ENCODE measurements around the gene FAM20B. TPM values are rescaled to one million over a fixed set of nuclear protein-coding genes. Genes with fewer than 3 reads are reported as not detected.
A peak's percentile ranks its signal among the peaks of the same experiment; 100 is the strongest.

The FAM20B gene
- total and polyA plus RNA-seq, 2 of the 8 experiments (the other 6 are each of a cell fraction or from before 2014, with no cell fraction given), result 8.3 to 36.6 TPM

GRCh38 chr1:179025975-179026812 lies 500 bp downstream of the FAM20B start (continued):
- TF ChIP-seq, protein P1, sequence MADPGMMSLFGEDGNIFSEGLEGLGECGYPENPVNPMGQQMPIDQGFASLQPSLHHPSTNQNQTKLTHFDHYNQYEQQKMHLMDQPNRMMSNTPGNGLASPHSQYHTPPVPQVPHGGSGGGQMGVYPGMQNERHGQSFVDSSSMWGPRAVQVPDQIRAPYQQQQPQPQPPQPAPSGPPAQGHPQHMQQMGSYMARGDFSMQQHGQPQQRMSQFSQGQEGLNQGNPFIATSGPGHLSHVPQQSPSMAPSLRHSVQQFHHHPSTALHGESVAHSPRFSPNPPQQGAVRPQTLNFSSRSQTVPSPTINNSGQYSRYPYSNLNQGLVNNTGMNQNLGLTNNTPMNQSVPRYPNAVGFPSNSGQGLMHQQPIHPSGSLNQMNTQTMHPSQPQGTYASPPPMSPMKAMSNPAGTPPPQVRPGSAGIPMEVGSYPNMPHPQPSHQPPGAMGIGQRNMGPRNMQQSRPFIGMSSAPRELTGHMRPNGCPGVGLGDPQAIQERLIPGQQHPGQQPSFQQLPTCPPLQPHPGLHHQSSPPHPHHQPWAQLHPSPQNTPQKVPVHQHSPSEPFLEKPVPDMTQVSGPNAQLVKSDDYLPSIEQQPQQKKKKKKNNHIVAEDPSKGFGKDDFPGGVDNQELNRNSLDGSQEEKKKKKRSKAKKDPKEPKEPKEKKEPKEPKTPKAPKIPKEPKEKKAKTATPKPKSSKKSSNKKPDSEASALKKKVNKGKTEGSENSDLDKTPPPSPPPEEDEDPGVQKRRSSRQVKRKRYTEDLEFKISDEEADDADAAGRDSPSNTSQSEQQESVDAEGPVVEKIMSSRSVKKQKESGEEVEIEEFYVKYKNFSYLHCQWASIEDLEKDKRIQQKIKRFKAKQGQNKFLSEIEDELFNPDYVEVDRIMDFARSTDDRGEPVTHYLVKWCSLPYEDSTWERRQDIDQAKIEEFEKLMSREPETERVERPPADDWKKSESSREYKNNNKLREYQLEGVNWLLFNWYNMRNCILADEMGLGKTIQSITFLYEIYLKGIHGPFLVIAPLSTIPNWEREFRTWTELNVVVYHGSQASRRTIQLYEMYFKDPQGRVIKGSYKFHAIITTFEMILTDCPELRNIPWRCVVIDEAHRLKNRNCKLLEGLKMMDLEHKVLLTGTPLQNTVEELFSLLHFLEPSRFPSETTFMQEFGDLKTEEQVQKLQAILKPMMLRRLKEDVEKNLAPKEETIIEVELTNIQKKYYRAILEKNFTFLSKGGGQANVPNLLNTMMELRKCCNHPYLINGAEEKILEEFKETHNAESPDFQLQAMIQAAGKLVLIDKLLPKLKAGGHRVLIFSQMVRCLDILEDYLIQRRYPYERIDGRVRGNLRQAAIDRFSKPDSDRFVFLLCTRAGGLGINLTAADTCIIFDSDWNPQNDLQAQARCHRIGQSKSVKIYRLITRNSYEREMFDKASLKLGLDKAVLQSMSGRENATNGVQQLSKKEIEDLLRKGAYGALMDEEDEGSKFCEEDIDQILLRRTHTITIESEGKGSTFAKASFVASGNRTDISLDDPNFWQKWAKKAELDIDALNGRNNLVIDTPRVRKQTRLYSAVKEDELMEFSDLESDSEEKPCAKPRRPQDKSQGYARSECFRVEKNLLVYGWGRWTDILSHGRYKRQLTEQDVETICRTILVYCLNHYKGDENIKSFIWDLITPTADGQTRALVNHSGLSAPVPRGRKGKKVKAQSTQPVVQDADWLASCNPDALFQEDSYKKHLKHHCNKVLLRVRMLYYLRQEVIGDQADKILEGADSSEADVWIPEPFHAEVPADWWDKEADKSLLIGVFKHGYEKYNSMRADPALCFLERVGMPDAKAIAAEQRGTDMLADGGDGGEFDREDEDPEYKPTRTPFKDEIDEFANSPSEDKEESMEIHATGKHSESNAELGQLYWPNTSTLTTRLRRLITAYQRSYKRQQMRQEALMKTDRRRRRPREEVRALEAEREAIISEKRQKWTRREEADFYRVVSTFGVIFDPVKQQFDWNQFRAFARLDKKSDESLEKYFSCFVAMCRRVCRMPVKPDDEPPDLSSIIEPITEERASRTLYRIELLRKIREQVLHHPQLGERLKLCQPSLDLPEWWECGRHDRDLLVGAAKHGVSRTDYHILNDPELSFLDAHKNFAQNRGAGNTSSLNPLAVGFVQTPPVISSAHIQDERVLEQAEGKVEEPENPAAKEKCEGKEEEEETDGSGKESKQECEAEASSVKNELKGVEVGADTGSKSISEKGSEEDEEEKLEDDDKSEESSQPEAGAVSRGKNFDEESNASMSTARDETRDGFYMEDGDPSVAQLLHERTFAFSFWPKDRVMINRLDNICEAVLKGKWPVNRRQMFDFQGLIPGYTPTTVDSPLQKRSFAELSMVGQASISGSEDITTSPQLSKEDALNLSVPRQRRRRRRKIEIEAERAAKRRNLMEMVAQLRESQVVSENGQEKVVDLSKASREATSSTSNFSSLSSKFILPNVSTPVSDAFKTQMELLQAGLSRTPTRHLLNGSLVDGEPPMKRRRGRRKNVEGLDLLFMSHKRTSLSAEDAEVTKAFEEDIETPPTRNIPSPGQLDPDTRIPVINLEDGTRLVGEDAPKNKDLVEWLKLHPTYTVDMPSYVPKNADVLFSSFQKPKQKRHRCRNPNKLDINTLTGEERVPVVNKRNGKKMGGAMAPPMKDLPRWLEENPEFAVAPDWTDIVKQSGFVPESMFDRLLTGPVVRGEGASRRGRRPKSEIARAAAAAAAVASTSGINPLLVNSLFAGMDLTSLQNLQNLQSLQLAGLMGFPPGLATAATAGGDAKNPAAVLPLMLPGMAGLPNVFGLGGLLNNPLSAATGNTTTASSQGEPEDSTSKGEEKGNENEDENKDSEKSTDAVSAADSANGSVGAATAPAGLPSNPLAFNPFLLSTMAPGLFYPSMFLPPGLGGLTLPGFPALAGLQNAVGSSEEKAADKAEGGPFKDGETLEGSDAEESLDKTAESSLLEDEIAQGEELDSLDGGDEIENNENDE (IDR thresholded peaks at IDR 0.05; ENCODE audit: insufficient replicate concordance, low read length), result no peak
- TF ChIP-seq CEBPB (IDR thresholded peaks at IDR 0.05; ENCODE audit: low read depth, low read length) (no peak), YY1 (IDR thresholded peaks at IDR 0.05; ENCODE audit: low read depth, low read length) (peak; percentile 37; the same call in 1 of the 2 replicates), USF2 (IDR thresholded peaks at IDR 0.05; ENCODE audit: low read length) (no peak), SUZ12 (IDR thresholded peaks at IDR 0.05; ENCODE audit: low read length) (no peak), EP300 (IDR thresholded peaks at IDR 0.05; ENCODE audit: borderline replicate concordance in 1 of 2, low read depth in 2 of 2, low read length in 2 of 2) (no peak), KDM4A (IDR thresholded peaks at IDR 0.05; ENCODE audit: low read depth, low read length, severe bottlenecking) (peak; percentile 92), SP4 (IDR thresholded peaks at IDR 0.05; ENCODE audit: low read length) (no peak)
